Stimulated activated CD4-positive, alpha-beta T cell treated with anti-CD3 and anti-CD28 coated beads, Interleukin-4, amount 100 ng/mL, for 1 hour (primary cell): ENCODE measurements around the gene ADCY5.

ENCODE experiments used
- DNase-seq: peaks from one replicate; pipeline ENCODE4 v3.0.0-alpha.2; 2020

ADCY5 gene

DNA sequence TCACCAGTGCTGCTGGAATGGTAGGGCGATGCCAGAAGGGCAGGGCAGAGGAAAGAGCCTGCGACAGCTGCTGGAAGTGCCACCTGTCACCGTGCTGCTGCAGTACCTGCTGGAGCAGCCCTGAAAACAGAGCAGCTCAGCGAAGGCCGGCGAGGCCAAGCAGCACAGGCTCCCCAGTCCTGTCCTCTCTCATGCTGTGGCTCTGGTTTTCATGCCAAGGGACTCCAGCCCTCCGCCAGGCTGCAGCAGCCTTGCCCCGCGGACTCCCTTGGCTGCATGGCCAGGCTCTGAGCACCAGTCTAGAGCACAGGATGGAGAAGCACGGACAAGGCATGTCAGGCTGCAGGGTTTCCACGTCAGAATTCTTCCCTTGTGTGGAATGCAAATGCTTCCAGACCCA, 43.9 kb downstream of the ADCY5 start:
- no peak for DNase-seq

DNA sequence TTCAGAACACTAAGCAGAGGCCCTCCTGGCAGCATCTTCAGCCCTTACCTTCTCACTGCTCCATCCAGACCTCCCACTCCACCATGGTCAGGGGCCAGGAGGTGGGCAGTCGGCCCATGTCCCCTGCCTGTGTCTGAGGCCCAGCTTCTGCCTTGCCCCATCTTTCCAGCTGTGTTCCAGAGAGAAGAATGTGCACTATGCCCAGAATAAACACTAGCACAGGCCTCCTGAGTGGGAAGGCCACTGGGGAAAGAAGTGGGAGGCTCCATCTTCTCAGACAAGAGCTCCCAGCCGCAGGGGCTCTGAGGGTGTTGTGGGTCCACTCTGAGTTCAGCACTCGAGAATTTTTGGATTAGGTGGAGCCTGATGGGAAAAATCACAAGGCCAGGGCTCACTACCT, 44.5 kb downstream of the ADCY5 start:
- DNase-seq, result no peak

DNA sequence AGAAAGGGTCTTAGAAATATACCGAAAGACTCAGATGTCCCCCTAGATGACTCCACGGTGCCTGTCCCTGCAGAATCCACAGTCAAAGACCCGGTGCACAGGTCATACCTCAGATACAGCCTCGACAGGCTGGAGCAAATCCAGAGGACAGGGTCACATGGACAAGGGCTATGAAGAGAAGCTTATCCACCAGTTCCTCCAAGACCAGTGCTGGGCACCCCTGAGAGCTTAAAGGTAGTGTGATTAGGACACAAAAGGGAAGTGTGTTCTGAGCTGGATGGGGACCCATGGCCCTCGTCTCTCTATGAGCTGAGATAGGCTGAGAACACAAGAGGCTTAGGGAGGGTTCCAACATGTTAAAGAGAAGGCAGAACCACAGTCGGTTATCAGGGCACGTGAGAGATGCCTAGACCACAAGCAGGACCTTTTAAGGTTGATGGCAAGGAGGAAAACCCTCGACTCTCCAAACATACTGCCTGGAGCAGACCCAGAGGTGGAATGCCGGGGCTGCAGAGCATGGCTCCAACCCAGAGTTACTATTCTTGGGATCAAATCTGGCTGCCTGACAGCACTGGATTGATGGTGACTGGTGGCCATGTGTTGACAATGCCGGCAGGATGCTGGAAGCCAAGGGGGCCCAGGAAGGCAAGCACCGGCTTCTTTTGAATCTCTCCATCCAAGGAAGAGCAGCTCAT, 46.9 kb downstream of the ADCY5 start:
- no peak for DNase-seq

DNA sequence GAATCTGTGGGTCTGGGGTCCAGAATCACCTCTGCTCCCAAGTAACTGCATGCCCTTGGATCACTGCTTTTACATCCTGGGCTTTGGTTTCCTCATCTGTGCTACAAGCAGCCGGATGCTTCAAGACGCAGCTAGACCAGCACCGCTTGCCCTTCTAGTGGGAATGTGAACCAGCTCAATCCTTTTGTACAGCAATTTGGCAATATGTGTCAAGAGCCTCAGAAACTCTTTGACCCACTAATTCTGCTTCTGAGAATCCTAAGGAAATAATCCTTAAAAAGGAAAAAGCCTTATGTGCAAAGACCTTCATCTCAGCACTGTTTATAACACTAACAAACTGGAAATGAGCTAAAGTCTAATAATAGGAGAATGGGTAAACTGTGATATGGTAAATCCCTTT, 48.7 kb downstream of the ADCY5 start:
- no peak for DNase-seq

DNA sequence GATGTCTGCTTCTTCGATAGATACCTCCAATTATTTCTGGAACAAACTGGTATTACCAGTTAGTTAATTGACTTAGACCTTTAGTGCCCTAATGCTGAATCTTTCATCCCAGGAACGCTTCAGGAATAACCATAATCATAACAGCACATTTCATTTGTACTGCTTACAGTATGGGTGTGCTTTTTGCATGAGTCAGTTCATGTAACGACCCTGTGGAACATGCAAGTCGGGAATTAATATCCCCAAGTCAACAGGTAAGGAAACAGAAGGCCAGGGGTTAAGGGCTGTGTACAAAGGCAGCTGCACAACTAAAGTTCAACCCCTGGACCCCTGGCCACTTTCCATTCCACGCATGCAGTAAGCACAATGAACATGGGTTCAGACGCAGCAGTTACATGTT, 49.2 kb downstream of the ADCY5 start:
- DNase-seq, result no peak

DNA sequence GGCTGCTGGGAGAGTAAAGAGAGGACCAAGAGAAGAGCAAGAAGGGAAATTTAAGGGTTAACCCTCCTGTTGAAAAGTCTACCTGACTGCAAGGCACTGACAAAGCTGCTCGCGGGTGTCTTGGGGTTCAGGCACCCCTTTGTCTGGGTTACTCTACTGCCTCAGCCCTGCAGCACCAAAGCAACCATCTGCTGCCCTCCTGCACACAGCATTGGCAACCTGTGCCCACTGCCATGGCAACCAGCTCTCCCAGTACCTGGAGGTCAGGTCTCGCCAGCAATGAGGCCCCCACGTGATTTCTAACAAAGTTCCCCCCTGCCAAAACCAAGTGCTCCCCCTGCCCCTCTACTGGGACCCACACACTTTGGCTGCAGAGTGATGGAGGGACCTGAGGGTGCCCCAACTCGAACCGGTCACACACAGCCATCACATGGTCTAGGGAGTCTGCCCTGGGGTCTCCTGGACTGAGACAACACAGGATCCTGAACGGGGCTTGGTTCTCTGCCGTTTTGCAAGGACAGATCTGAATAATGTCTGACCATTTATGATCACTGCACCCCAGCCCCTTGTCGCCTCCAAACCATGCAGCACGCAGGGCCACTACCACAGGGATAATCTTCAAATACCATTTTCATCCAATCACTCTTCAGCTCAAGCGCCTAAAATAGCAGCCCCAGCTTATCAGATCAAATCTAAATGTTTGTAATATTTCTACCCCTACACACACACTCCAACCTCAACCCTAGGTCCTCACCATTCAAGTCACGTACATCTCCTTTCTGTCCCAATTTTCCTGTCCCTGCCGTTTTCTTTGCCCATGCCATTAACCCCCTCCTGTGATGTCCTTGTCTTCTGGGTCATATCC, 50.7 kb downstream of the ADCY5 start:
- no peak for DNase-seq

DNA sequence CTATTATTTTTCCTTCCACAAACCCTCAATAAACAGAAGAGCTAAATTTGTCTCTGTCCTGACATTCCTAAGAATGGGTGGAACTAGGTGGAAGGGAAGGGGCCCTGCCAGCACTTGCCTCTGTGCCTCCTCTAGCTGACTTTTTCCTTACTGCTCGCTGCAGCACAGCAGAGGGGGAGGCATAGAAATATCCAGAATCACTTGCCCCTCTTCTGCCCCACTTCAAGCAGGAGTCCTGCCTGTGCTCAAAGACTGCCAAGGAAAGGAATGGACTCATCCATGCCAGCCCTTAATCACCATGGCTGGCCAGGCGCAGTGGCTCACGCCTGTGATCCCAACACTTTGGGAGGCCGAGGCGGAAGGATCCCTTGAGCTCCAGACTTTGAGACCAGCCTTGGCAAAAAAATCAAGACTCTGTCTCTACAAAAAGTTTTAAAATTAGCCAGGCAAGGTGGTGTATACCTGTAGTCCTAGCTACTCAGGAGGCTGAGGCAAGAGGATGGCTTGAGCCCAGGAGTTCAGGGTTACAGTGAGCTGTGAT, 51.8 kb downstream of the ADCY5 start:
- DNase-seq, result no peak

DNA sequence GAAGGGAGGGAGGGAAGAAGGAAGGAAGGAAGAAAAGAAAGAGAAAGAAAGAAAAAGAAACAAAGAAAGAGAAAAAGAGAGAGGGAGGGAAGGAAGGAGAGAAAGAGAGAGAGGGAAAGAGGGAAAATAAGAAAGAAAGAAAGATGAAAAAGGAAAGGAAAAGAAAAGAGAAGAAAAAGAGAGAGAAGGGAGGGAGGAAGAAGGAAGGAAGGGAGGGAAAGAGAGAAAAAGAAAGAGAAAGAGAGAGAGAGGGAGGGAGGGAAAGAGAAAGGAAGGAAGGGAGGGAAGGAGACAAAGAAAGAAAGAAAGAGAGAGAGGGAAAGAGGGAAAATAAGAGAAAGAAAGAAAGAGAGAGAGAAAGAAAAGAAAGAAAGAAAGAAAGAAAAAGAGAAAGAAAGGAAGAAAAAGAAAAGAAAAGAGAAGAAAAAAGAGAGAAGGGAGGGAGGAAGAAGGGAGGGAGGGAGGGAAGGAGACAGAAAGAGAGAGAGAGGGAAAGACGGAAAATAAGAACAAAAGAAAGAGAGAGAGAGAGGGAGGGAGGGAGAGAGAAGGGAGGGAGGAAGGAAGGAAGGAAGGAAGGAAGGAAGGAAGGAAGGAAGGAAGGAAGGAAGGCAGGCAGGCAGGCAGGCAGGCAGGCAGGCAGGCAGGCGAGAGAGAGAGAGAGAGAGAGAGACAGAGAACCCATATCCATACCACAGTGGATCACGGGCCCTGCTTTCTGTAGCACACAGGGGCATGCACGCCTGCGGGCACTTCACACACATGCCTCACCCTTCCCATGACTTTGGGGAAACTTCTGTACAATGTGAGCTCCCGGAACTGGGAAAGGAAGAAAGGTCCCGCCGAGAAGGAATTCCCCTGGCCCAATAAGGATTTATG, 52.5 kb downstream of the ADCY5 start:
- DNase-seq, result no peak

DNA sequence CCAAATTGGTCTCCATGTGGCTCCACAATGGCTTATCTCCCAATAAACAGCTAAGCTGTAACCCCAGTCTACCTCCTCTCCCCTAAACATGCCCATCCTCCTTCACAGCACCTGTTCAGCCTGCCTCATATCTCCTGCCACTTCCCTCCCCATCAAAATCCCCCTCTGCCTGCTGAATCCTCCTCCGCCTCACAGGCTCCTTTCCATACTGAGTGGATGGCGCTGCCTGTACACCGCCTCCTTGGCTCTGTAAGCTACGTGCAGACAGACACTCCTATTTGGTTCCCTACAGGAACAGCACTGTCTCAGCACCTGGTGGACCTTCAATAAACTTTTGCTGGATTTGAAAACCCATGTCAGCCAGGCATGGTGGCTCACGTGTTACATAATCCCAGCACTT, 53.7 kb downstream of the ADCY5 start:
- no peak for DNase-seq

DNA sequence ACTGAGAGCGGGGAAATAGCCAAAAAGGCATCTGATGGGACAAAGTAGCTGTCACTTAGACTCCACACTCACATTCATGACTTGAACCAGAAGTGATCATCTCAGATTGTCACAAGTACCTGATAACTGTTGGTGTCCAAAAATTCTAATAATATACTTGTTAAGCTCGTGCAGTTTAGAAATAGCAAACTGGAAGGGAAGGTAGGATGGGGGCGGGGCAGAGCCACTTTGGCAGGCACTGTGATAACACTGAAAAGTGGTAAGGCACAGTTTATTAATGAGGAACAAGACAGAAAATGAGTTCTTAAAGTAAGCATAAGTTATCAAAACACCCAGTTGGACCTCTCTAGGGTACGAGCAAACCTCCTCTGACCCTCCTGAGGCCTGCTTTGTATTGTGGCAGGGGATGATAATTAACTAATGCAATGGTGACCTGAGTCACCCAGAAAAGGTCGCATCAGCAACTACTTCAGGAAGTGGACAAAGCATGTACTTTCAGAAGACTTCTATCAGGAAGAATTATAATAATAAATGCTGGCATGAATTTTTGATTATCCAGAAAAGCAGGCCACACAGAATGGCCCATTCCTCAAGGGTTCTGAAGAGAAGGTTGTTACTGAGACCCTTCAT, 54.4 kb downstream of the ADCY5 start:
- DNase-seq, result no peak

DNA sequence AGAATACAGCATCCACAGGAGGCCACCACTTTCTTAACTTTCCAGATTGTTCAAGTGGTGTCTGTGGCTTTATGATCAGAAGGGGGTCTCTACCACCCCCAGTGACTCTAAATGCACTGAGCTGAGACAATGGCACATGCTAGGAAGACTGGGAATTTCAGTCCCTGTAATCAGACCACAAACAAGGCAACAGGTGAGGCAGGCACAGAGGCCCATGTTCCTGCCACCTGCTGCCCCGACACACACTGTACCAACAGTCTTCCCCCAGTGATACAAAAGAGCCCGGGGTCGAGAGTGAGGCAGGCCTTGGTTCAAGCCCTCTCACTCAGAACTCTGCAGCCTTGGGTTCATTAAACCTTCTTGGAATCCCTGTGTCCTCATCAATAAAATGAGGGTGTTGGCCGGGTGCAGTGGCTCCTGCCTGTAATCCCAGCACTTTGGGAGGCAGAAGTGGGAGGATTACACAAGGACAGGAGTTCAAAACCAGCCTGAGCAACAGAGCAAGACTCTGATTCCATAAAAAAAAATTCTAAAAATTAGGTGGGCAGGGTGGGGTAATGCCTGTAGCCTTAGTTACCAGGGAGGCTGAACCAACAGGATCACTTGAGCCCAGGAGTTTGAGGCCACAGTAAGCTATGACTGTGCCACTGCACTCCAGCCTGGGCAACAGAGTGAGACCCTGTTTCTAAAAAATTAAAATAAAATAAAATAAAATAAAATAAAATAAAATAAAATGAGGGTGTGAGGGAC, 55.8 kb downstream of the ADCY5 start:
- DNase-seq, result no peak

DNA sequence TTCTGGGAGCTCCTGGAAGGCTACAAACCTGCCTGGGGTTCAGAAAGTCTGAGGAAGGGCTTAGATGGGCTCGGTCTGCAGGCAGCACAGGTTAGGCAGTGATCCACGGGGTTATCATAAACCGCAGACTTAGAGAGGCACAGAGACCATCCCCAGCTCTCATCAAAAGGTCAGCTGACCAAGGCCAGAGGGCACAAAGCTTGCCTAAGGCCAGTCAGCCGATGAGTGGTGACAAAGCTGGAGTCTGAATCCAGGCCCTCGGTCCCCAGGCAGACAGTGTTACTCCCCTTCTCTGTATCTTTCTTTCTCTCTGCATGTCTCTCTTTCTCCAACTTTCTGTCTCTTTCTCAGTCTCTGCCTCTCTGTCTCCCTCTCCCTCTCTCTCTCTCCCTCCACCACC, 56.5 kb downstream of the ADCY5 start:
- DNase-seq, result no peak

DNA sequence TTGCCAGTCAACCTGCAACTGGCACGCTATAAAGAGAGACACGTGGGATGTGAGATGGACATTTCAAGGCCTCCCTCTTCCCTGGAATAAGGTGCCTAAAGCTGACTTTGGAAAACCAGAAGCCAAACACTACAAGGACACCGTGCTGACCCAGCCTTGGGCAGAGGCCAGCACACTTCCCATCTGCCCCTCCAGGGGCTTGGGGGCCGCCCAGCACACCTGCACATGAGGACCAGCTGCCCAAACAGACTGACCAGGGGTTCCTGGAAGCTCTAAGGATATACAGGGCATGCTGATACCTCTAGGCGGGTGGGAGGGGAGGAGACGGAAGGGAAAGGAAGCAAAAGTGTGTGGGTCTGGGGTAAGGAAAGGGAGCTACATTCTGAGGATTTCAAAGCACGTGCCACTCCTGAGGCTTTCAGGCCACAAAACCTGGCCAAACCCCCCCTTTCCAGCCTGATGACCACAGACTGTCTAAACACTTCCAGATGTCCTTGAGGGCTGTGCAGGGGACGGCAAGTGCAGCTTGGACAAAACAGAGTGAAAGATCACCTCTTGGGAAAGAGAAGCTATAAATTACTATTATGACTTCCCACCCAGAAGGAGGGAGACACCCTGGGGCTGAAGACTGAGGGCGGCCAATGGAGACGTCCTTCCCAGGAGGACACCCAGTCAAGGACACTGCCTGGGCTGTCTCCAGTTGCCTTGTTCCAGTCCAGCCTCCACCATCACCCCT, 57.9 kb downstream of the ADCY5 start:
- no peak for DNase-seq

DNA sequence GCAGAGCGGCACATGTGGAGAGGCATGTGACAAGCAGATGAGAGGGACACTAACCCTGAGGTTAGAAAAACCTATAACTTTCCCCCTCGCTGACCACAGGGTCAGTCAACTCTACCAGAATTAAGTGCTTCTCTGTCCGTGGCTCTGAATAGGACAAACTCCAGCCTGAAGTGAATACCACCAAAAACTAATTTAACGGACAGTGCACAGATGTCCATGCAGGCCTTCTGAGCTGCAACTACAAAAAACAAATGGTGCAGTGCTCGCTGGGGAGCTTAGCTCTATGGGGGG, 59.3 kb downstream of the ADCY5 start:
- DNase-seq, result no peak

DNA sequence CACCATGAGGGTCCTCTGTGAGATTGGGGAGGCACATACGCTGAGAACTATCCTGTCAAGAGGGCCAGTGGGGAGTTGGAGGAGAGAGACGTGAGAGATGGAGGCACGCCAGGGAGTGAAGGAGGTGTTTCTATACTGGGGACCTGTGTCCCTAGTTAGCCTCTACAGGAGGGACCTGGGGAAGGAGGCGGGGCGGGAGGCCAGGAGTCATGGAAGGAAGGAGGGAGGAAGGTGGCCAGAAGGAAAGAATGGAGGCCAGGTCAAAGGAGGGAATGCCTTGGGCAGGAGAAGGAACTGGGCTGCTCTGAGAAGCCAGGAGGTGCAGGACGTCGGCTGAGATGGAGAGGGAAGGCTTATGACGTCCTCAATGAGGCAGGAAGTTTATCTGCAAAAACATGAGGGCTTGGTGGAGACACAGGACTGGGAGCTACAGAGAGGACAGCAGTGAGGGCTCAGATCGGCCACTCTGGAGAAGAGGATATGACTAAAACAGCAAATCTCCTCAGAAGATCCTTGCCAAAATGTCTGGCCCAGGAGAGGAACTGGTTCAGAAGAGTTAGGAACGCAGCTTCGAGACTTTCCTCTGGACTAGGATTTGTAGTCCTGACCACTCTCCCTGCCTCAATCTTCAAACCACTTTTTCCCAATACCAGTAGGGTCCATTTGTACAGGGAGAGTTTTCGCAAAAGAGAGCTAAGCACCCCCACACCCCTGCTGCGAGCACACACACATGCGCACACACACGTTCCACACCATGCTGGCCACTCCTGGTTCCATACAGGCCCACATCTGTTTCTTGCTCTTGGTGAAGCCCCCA, 59.9 kb downstream of the ADCY5 start:
- no peak for DNase-seq

DNA sequence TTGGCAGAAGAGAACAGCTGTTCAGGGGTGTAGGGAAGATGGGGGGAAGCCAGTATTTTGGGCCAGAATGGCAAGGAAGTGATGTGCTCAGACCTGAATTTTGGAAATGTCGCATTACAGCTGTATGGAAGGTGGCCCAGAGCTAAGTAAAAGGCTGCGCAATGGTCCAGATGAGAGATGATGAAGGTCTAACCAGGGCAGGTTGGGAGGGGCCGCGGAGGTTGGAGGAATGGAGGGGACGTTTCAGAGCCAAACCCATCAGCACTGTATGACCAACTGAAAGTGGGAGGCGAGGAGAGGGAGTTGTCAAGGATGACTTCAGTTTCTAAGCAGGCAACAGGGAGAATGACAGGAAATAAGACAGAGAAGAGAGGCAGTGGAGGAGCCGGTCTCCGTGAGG, 60.8 kb downstream of the ADCY5 start:
- DNase-seq, result no peak

DNA sequence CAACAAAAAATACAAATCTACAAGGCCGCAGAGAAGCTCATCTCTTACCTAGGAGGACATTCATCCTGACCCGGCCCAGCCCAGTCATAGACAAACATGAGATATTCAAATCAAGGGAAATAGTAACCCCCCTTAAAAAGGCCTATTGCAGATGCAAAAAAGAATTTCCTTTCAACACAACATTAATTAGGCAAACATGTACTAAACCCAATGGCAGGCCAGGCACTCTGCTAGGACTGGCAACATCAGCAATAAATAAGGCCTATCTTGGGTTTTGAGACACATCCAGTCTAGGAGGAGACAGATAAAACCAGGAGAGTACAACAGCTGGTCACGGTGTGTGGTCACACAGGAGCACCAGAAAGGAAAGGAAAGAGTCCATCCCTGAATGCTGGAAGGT, 61.4 kb downstream of the ADCY5 start:
- DNase-seq, result no peak

DNA sequence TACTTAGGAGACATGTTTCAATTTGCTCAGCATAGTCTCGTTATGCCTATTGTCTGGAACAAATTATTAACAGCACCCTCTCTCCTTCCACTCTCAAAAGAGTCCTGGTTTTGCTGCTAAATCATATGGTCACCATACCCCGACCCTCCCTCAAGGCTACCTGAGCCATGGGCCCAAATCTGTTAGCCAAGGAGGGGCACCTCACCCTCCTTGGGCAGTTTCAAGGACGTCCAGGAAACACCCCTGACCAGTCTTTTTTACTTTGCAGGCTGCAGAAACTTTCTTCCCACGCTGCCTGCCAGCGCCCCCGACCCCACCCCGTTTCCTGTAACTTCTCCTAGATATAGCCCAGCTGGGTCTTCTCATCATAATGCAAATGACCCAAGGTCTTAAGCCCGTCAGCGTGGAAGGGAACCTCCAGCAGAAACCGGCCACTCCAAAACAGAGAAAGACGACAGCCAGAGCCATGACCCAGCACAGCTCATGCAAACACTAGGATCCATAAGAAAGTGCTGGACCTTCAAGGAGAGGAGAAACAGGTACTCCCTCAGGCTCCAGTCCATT, 62.3 kb downstream of the ADCY5 start:
- DNase-seq, result no peak

DNA sequence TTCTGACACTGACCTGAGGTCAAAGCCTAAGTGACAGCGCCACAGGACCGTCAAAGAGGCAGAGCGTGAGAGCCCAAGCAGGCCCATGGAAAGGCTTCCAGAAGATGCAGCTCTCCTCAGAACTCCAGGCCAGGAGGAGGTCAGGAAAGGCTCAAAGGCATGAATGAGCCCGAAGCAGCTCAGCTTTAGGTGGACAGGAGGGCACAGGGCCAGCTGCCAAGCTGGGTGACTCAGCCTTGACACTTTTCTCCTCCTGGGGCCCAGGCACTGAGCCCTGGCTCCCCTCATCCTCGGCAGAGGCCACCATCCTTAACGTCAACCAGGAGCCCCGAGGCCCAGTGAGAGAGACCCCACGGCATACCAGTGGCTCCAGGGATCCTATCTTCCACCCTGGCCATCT, 62.9 kb downstream of the ADCY5 start:
- DNase-seq, result no peak

DNA sequence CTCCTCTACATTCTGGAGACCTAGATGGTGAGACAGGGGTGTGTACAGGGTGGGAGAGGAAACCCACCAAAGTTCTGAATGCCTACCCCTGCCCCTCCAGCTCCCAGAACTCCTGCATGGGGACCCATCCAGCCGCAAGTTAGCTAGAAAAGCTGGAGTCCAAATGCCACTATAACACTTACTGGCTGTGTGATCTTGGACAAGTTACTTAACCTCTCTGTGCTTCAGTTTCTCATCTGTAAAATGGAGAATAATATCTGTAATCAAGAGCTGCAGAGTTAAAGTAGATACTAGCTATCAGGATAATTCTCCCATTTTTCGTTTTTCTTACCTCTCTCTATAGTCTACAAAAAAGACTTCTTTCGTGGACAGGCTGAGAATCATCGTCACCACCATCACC, 63.4 kb downstream of the ADCY5 start:
- no peak for DNase-seq
